Ovary (tissue), 3 donors: Measurements from ENCODE around the gene SUCLG1.

Experiments used
- EP300 ChIP-seq: sonication (generic); formaldehyde crosslinking; IDR thresholded peaks from one replicate; pipeline ENCODE4 v1.6.1; 2017; ENCODE audit warnings: antibody characterized with exemption
- POLR2A ChIP-seq: fragments of 450-650 bp; IDR thresholded peaks from one replicate; pipeline ENCODE4 v1.6.1; 2017; ENCODE audit warnings: antibody characterized with exemption, mild to moderate bottlenecking, moderate library complexity
- TF ChIP-seq, protein P1 (sequence below), 3 donors: fragments of 450-650 bp in 2 of 3; fragments of 200-600 bp in 1 of 3; IDR thresholded peaks; one replicate each; pipeline versions ENCODE4 v1.5.1 to v1.8.0; 2016 to 2022; ENCODE audit warnings: antibody characterized with exemption in 3 of 3, mild to moderate bottlenecking in 1 of 3
- donor health status: DM: no; HTN: no; CAD: no.

DNA sequence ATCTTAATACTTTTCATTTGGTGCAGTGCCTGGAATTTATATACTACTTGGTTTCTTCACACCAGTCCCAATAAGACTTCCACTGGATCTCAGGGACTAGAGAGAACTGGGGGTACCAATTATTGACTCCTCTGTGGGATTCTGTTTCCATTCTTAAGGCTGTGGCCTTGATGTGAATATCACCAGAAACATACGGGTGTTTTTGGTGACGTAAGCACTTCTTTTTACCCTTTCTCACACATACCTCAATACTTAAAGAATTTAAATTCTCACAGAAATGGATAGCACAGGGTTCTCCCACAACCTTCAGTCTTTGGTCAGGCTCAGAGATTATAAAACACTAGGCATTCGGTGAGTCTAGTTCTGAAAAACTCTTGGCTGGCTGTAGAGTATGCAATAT lies 84.1 kb downstream of the SUCLG1 start:
- TF ChIP-seq, protein P1, sequence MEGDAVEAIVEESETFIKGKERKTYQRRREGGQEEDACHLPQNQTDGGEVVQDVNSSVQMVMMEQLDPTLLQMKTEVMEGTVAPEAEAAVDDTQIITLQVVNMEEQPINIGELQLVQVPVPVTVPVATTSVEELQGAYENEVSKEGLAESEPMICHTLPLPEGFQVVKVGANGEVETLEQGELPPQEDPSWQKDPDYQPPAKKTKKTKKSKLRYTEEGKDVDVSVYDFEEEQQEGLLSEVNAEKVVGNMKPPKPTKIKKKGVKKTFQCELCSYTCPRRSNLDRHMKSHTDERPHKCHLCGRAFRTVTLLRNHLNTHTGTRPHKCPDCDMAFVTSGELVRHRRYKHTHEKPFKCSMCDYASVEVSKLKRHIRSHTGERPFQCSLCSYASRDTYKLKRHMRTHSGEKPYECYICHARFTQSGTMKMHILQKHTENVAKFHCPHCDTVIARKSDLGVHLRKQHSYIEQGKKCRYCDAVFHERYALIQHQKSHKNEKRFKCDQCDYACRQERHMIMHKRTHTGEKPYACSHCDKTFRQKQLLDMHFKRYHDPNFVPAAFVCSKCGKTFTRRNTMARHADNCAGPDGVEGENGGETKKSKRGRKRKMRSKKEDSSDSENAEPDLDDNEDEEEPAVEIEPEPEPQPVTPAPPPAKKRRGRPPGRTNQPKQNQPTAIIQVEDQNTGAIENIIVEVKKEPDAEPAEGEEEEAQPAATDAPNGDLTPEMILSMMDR (IDR thresholded peaks at IDR 0.05) = no peak
- TF ChIP-seq POLR2A = no peak
- no peak for TF ChIP-seq EP300
